Measurements from ENCODE around the gene PLXNA4.

- no peak for TF ChIP-seq TAF1 (IDR thresholded peaks at IDR 0.05; ENCODE audit: borderline replicate concordance, insufficient read depth, low read length)
- TF ChIP-seq SIN3A (IDR thresholded peaks at IDR 0.05; ENCODE audit: borderline replicate concordance, insufficient read depth, low read length) = no peak
- TF ChIP-seq, protein P1, sequence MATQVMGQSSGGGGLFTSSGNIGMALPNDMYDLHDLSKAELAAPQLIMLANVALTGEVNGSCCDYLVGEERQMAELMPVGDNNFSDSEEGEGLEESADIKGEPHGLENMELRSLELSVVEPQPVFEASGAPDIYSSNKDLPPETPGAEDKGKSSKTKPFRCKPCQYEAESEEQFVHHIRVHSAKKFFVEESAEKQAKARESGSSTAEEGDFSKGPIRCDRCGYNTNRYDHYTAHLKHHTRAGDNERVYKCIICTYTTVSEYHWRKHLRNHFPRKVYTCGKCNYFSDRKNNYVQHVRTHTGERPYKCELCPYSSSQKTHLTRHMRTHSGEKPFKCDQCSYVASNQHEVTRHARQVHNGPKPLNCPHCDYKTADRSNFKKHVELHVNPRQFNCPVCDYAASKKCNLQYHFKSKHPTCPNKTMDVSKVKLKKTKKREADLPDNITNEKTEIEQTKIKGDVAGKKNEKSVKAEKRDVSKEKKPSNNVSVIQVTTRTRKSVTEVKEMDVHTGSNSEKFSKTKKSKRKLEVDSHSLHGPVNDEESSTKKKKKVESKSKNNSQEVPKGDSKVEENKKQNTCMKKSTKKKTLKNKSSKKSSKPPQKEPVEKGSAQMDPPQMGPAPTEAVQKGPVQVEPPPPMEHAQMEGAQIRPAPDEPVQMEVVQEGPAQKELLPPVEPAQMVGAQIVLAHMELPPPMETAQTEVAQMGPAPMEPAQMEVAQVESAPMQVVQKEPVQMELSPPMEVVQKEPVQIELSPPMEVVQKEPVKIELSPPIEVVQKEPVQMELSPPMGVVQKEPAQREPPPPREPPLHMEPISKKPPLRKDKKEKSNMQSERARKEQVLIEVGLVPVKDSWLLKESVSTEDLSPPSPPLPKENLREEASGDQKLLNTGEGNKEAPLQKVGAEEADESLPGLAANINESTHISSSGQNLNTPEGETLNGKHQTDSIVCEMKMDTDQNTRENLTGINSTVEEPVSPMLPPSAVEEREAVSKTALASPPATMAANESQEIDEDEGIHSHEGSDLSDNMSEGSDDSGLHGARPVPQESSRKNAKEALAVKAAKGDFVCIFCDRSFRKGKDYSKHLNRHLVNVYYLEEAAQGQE (IDR thresholded peaks at IDR 0.05; ENCODE audit: insufficient read depth in 1 of 2, low read depth in 2 of 2, low read length in 2 of 2) = no peak
- no peak for TF ChIP-seq POLR2AphosphoS5 (IDR thresholded peaks at IDR 0.05; ENCODE audit: low read depth, low read length)
These were observed 435.9 kb downstream of the PLXNA4 start for GRCh38 chr7:132140341-132140740.
